SK-N-SH treated with all-trans-retinoic acid at 6 μM for 48 hours (cell line): Measurements from ENCODE around the gene STX18.

Source experiments
- ESRRG ChIP-seq: fragments of 250-450 bp; sonication (Bioruptor Pico); IDR thresholded peaks from 2 replicates; pipeline ENCODE4 v1.6.1; 2021; ENCODE audit warnings: mild to moderate bottlenecking
- ZNF8 ChIP-seq: fragments of 450-650 bp; formaldehyde crosslinking; IDR thresholded peaks from 2 replicates; pipeline ENCODE4 v1.5.0; 2020; ENCODE audit warnings: mild to moderate bottlenecking, moderate library complexity
- TF ChIP-seq, protein P1 (sequence below): fragments of 250-450 bp; sonication (Bioruptor Pico); IDR thresholded peaks from 2 replicates; pipeline ENCODE4 v1.5.1; 2020; ENCODE audit warnings: low read depth, mild to moderate bottlenecking, moderate library complexity

DNA sequence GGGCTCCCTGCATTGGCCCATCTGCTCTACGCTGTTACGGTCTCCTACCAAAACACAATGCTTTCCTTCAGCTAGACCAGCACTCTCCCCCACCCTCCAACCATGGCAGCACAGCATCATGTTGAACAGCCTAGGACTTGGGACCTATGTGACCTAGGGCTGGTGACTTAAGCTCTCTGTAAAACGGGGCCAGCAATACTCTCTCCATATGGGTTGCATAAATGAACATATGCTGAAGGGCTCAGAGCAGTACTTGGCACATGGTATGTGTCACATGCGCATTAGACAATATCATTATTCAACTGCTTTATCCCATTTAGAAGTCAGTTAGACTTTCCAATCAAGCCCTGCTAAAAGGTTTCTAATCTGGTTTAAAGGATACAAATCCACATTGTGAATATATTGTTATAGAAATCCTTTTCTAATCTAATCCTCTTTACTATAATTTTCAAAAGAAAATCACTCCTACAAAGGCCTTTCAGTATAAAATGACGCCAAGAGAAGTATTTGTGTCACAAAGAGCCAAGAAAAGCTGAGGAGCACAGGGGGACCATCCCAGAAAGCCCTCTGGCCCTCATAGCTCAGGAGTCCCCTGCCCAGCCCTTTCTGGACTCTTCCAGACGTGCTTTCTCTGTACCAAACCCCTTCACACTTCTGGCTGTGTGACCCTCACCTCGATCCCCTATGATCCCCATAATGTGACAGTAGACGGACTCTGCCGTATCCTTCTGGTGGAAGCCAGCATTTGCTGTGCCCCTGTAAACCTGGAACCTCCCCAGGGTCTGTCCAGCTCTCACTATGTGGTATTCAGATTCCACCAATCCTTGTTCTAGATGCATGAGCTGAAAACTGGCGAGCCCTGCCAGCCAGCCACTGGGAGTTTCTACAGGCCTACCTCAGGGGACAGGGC, 112.6 kb downstream of the STX18 start:
- no peak for TF ChIP-seq ZNF8 (CRISPR knock-in tag)
- TF ChIP-seq, protein P1, sequence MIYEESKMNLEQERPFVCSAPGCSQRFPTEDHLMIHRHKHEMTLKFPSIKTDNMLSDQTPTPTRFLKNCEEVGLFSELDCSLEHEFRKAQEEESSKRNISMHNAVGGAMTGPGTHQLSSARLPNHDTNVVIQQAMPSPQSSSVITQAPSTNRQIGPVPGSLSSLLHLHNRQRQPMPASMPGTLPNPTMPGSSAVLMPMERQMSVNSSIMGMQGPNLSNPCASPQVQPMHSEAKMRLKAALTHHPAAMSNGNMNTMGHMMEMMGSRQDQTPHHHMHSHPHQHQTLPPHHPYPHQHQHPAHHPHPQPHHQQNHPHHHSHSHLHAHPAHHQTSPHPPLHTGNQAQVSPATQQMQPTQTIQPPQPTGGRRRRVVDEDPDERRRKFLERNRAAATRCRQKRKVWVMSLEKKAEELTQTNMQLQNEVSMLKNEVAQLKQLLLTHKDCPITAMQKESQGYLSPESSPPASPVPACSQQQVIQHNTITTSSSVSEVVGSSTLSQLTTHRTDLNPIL (CRISPR knock-in tag) = no peak
- no peak for TF ChIP-seq ESRRG
